H1 (cell line): ENCODE measurements around the gene HOMER2. TPM values are rescaled to one million over a fixed set of nuclear protein-coding genes. Genes with fewer than 3 reads are reported as not detected.

ENCODE experiments used
- CTCF ChIA-PET: fragments of 300-600 bp; sonication (Branson Sonifier 250); formaldehyde crosslinking; loops from one replicate; lab custom pipeline; 2021; ENCODE audit not compliant: partially characterized antibody; lab: Charles Lee
- POLR2A ChIA-PET: fragments of 300-600 bp; sonication (Branson Sonifier 250); formaldehyde crosslinking; loops from one replicate; lab custom pipeline; 2021; ENCODE audit warnings: inconsistent platforms; ENCODE audit not compliant: partially characterized antibody; lab: Charles Lee
- DNase-seq, 2 experiments: peaks; one replicate each; pipeline versions ENCODE4 v3.0.0 to v3.0.0-alpha.2; 2010 to 2022; ENCODE audit warnings: low spot score in 2 of 2, low read depth in 1 of 2, mixed read lengths in 1 of 2
- FAIRE-seq: peaks from 2 replicates; lab custom pipeline; 2011; peaks lifted over from hg19 to GRCh38; lab: Jason Lieb, UNC
- H2AFZ ChIP-seq: 2 replicates; pipeline ENCODE4 v1.8.1; 2012; ENCODE audit warnings: low read length, inconsistent platforms
- H2AK5ac ChIP-seq: 2 replicates; pipeline ENCODE4 v1.6.1; 2013; ENCODE audit warnings: low read depth, low read length
- H2BK120ac ChIP-seq: replicated peaks from 2 replicates; pipeline ENCODE3; 2013; ENCODE audit warnings: low read depth, low read length, inconsistent platforms
- H2BK12ac ChIP-seq: 2 replicates; pipeline ENCODE4 v1.6.1; 2013; ENCODE audit warnings: low read depth, low read length
- H2BK15ac ChIP-seq: 2 replicates; pipeline ENCODE4 v1.6.1; 2013; ENCODE audit warnings: low read length
- H2BK20ac ChIP-seq: 2 replicates; pipeline ENCODE4 v1.6.1; 2013; ENCODE audit warnings: low read length
- H2BK5ac ChIP-seq: 2 replicates; pipeline ENCODE4 v1.6.1; 2013; ENCODE audit warnings: low read depth, low read length
- H3K14ac ChIP-seq: 2 replicates; pipeline ENCODE4 v1.6.1; 2013; ENCODE audit warnings: inconsistent platforms; ENCODE audit not compliant: insufficient read length
- H3K18ac ChIP-seq: 2 replicates; pipeline ENCODE4 v1.6.1; 2013; ENCODE audit warnings: low read length; ENCODE audit errors: extremely low read depth
- H3K23ac ChIP-seq: 2 replicates; pipeline ENCODE4 v1.6.1; 2013; ENCODE audit warnings: inconsistent platforms; ENCODE audit not compliant: insufficient read length
- H3K23me2 ChIP-seq: 2 replicates; pipeline ENCODE4 v1.6.1; 2013; ENCODE audit warnings: low read depth, low read length
- H3K27ac ChIP-seq: 2 replicates; pipeline ENCODE4 v1.6.1; 2011; ENCODE audit warnings: low read depth, low read length, inconsistent platforms
- H3K27me3 ChIP-seq, 4 experiments: replicated peaks in 1 of 4; 1 replicate in 1 of 4; 2 replicates in 3 of 4; pipeline versions ENCODE4 v1.6.1 to v1.8.1; 2011 to 2013; ENCODE audit warnings: low read length in 3 of 4, mild to moderate bottlenecking in 3 of 4, inconsistent platforms in 2 of 4, mixed read lengths in 2 of 4, moderate library complexity in 1 of 4; ENCODE audit not compliant: control insufficient read depth in 3 of 4, insufficient read depth in 3 of 4; ENCODE audit errors: extremely low read depth in 1 of 4
- H3K36me3 ChIP-seq, 4 experiments: 2 replicates each; pipeline versions ENCODE4 v1.6.1 to v1.8.1; 2011 to 2013; ENCODE audit warnings: mild to moderate bottlenecking in 4 of 4, low read length in 3 of 4, moderate library complexity in 2 of 4, control low read depth in 1 of 4, inconsistent platforms in 1 of 4; ENCODE audit not compliant: insufficient read depth in 4 of 4, control insufficient read depth in 2 of 4
- H3K4ac ChIP-seq: replicated peaks from 2 replicates; pipeline ENCODE3; 2013; ENCODE audit warnings: low read length, low read depth, mixed read lengths, inconsistent platforms; ENCODE audit not compliant: insufficient read length
- H3K4me1 ChIP-seq, 4 experiments: replicated peaks in 1 of 4; 1 replicate in 1 of 4; 2 replicates in 3 of 4; pipeline versions ENCODE4 v1.6.1 to v1.8.1; 2011 to 2013; ENCODE audit warnings: low read length in 3 of 4, inconsistent platforms in 2 of 4, mixed read lengths in 1 of 4; ENCODE audit not compliant: insufficient read depth in 4 of 4, control insufficient read depth in 3 of 4
- H3K4me2 ChIP-seq, 2 experiments: 2 replicates each; pipeline versions ENCODE4 v1.6.1 to v1.8.1; 2011 to 2013; ENCODE audit warnings: low read depth in 2 of 2, low read length in 2 of 2, control low read depth in 1 of 2, inconsistent platforms in 1 of 2, mild to moderate bottlenecking in 1 of 2; ENCODE audit not compliant: insufficient read depth in 1 of 2
- H3K4me3 ChIP-seq, 4 experiments: fragments of 200-600, 300-600 bp in 1 of 4; sonication (generic), shearing (Covaris generic), sonication (Bioruptor Twin) in 1 of 4; 2 replicates each; pipeline versions ENCODE4 v1.5.1 to v1.8.1; 2011 to 2016; ENCODE audit warnings: low read length in 4 of 4, low read depth in 3 of 4, control low read depth in 2 of 4, inconsistent platforms in 2 of 4, mild to moderate bottlenecking in 2 of 4, mixed read lengths in 1 of 4, moderate library complexity in 1 of 4; ENCODE audit not compliant: insufficient read depth in 2 of 4; ENCODE audit errors: extremely low read depth in 1 of 4
- H3K56ac ChIP-seq: replicated peaks from 2 replicates; pipeline ENCODE3; 2013; ENCODE audit warnings: low read depth, mild to moderate bottlenecking, mixed read lengths, low read length, inconsistent platforms; ENCODE audit not compliant: insufficient read length
- H3K79me1 ChIP-seq: 2 replicates; pipeline ENCODE4 v1.6.1; 2013; ENCODE audit warnings: low read depth, low read length, control low read depth
- H3K79me2 ChIP-seq, 2 experiments: 2 replicates each; pipeline versions ENCODE4 v1.6.1 to v1.8.1; 2012 to 2013; ENCODE audit warnings: low read length in 2 of 2, mild to moderate bottlenecking in 2 of 2, inconsistent platforms in 1 of 2; ENCODE audit not compliant: insufficient read depth in 2 of 2, control insufficient read depth in 1 of 2
- H3K9ac ChIP-seq, 4 experiments: replicated peaks in 1 of 4; 1 replicate in 1 of 4; 2 replicates in 3 of 4; pipeline versions ENCODE4 v1.6.1 to v1.8.1; 2011 to 2013; ENCODE audit warnings: low read depth in 3 of 4, low read length in 3 of 4, control low read depth in 2 of 4, mild to moderate bottlenecking in 2 of 4, moderate library complexity in 2 of 4, inconsistent platforms in 1 of 4; ENCODE audit errors: extremely low read depth in 1 of 4
- H3K9me3 ChIP-seq, 2 experiments: 2 replicates each; pipeline versions ENCODE4 v1.6.1 to v1.8.1; 2012 to 2013; ENCODE audit warnings: mild to moderate bottlenecking in 2 of 2, moderate library complexity in 2 of 2, control low read depth in 1 of 2, inconsistent platforms in 1 of 2, low read depth in 1 of 2, low read length in 1 of 2, mixed read lengths in 1 of 2; ENCODE audit not compliant: insufficient read depth in 2 of 2
- H4K20me1 ChIP-seq, 2 experiments: replicated peaks in 1 of 2; 2 replicates each; pipeline versions ENCODE3 to v1.8.1; 2011 to 2013; ENCODE audit warnings: inconsistent platforms in 2 of 2, low read length in 2 of 2, mild to moderate bottlenecking in 1 of 2; ENCODE audit not compliant: insufficient read depth in 2 of 2, control insufficient read depth in 1 of 2
- H4K5ac ChIP-seq: 2 replicates; pipeline ENCODE4 v1.6.1; 2013; ENCODE audit warnings: low read length, low read depth, mixed read lengths, inconsistent platforms; ENCODE audit not compliant: insufficient read length
- H4K8ac ChIP-seq: 2 replicates; pipeline ENCODE4 v1.8.0; 2013; ENCODE audit warnings: mild to moderate bottlenecking, moderate library complexity, low read length, inconsistent platforms; ENCODE audit not compliant: insufficient read depth; ENCODE audit errors: extremely low read depth
- H4K91ac ChIP-seq: replicated peaks from 2 replicates; pipeline ENCODE3; 2013; ENCODE audit warnings: low read length, mixed read lengths, inconsistent platforms; ENCODE audit not compliant: insufficient read length
- CBX8 ChIP-seq: fragments of 300-800, 300-1000 bp; sonication (generic); IDR thresholded peaks from 2 replicates; pipeline ENCODE4 v1.7.1; 2016; ENCODE audit warnings: low read depth, low read length, borderline replicate concordance
- GTF2F1 ChIP-seq: IDR thresholded peaks from 2 replicates; pipeline ENCODE4 v1.6.1; 2012; ENCODE audit warnings: low read depth, low read length, improper control_type of control experiment, borderline replicate concordance
- NANOG ChIP-seq: IDR thresholded peaks from 2 replicates; pipeline ENCODE4 v1.6.1; 2011; ENCODE audit warnings: low read length, low read depth, mild to moderate bottlenecking, inconsistent platforms; ENCODE audit not compliant: insufficient read depth, poor library complexity, severe bottlenecking
- RAD21 ChIP-seq, 2 experiments: IDR thresholded peaks in 1 of 2; conservative IDR thresholded peaks in 1 of 2; 2 replicates each; pipeline ENCODE4 v1.6.1; 2011; ENCODE audit warnings: low read depth in 2 of 2, low read length in 2 of 2, improper control_type of control experiment in 1 of 2, inconsistent platforms in 1 of 2, mild to moderate bottlenecking in 1 of 2, moderate library complexity in 1 of 2
- SIN3A ChIP-seq, 2 experiments: IDR thresholded peaks in 1 of 2; conservative IDR thresholded peaks in 1 of 2; 2 replicates each; pipeline ENCODE4 v1.6.1; 2011 to 2012; ENCODE audit warnings: low read length in 2 of 2, improper control_type of control experiment in 1 of 2, low read depth in 1 of 2, mild to moderate bottlenecking in 1 of 2
- SP2 ChIP-seq: IDR thresholded peaks from 2 replicates; pipeline ENCODE4 v1.6.1; 2012; ENCODE audit warnings: mild to moderate bottlenecking, low read length, inconsistent platforms
- SP4 ChIP-seq: IDR thresholded peaks from 2 replicates; pipeline ENCODE4 v1.6.1; 2012; ENCODE audit warnings: low read length, inconsistent platforms
- TAF7 ChIP-seq: optimal IDR thresholded peaks from 2 replicates; pipeline ENCODE3; 2011; ENCODE audit warnings: low read depth, mild to moderate bottlenecking, inconsistent platforms, low read length, moderate library complexity, borderline replicate concordance
- YY1 ChIP-seq: IDR thresholded peaks from 2 replicates; pipeline ENCODE4 v1.6.1; 2011; ENCODE audit warnings: low read depth, mild to moderate bottlenecking, low read length
- ZNF274 ChIP-seq: IDR thresholded peaks from 2 replicates; pipeline ENCODE4 v1.7.0; 2012; ENCODE audit warnings: low read length, borderline replicate concordance; ENCODE audit errors: extremely low read depth
- WGBS, 2 experiments: shearing (Covaris generic) in 1 of 2; methylation state at CpG; one replicate each; pipeline versions ENCODE4 v1.1.6 to v1.1.7; 2013 to 2015; ENCODE audit warnings: low lambda C conversion rate in 2 of 2, mixed read lengths in 2 of 2, inconsistent platforms in 1 of 2, low coverage in 1 of 2, missing lambda C conversion rate in 1 of 2; ENCODE audit not compliant: insufficient replicate concordance in 2 of 2, insufficient coverage in 1 of 2, insufficient read length in 1 of 2; ENCODE audit errors: extremely low coverage in 1 of 2, missing lambda C conversion rate in 1 of 2; 5-methylcytosine and 5-hydroxymethylcytosine counted together
- polyA plus RNA-seq, 7 experiments: library from polyadenylated mRNA; depleted of rRNA in 3 of 7; stranded (reverse) in 5 of 7; unstranded in 2 of 7; fragments of >200 nt in 5 of 7; fragments of 200-250 nt in 2 of 7; gene quantifications; 1 replicate in 5 of 7; 2 replicates in 1 of 7; 4 replicates in 1 of 7; pipeline versions ENCODE4 v1.2.1 to v1.2.3, GENCODE V29; 2011 to 2013; ENCODE audit warnings: missing spikeins in 2 of 7, mixed read lengths in 2 of 7
- total RNA-seq: library from RNA; stranded (reverse); fragmentation: NEBNext Ultra II Directional; extraction: Animal tissue kit (Norgen Biotek cat#: 25700); gene quantifications from 2 replicates; pipeline ENCODE4 v1.2.1, GENCODE V29; 2021
- TF ChIP-seq, protein P1 (sequence below): IDR thresholded peaks from 2 replicates; pipeline ENCODE4 v1.6.1; 2012; ENCODE audit warnings: inconsistent platforms

HOMER2 gene
- total and polyA plus RNA-seq, 2 of the 8 experiments (the other 6 are each of a cell fraction or from before 2014, with no cell fraction given): 12.5 to 27.6 TPM

DNA sequence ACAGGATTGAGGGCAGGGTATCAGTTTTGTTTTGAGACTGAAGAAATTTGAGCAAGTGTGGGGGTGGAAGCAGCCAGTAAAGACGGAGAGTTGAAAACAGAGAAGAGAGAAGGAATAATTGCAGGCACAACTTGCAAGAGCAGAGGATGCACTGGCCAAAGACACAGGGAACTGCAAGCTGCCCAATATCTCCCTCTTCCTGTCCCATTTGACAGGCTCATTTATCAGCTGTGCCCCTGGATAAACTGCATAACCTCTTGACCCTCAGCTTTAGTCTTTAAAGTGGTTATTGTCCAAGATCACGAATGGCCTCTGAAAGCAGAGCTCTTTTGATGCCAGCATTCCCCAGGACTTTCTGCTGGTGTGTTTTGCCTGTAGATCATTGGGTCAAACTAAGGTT lies 28.5 kb upstream of the HOMER2 start:
- Histone ChIP-seq H3K9ac (no peak overlapping the region), H2AFZ (no peak overlapping the region), H3K79me1 (no peaks in the 10 kb centered on the region), H3K4me1 (peaks cover 0 to 3% (median 3%) of the 10 kb centered on the region in 4 experiments; a peak in 2 of 7 replicates), H3K4me3 (no peak overlapping the region), H2BK5ac (no peak overlapping the region), H3K36me3 (no peaks in the 10 kb centered on the region), H3K9me3 (no peaks in the 10 kb centered on the region), H2AK5ac (no peak overlapping the region), H3K27ac (no peak overlapping the region), H4K20me1 (no peaks in the 10 kb centered on the region), H3K4me2 (no peak overlapping the region), H3K23ac (no peak overlapping the region), H2BK20ac (no peak overlapping the region), H2BK15ac (no peak overlapping the region), H3K4ac (no peak overlapping the region), H4K5ac (no peak overlapping the region), H3K27me3 (peaks cover 0 to 6% (median 5%) of the 10 kb centered on the region in 4 experiments; a peak in 6 of 7 replicates), H4K91ac (no peak overlapping the region), H2BK12ac (no peak overlapping the region), H4K8ac (no peak overlapping the region), H2BK120ac (no peak overlapping the region), H3K79me2 (no peaks in the 10 kb centered on the region), H3K14ac (no peak overlapping the region), H3K23me2 (peaks cover 7% of the 10 kb centered on the region; the same call in 1 of the 2 replicates), H3K18ac (no peak overlapping the region), H3K56ac (no peak overlapping the region)
- FAIRE-seq (no peak), DNase-seq (no peak)
- ChIA-PET POLR2A (no interaction called here), CTCF (no interaction called here)
- TF ChIP-seq NANOG (no peak), SP4 (no peak), GTF2F1 (no peak), CBX8 (no peak), SP2 (no peak), YY1 (no peak), SIN3A (conservative IDR thresholded peaks at IDR 0.05 in 1 of 2, IDR thresholded peaks at IDR 0.05 in 1 of 2; ENCODE audit: low read depth in 1 of 2, low read length in 2 of 2) (no peak), RAD21 (IDR thresholded peaks at IDR 0.05 in 1 of 2, conservative IDR thresholded peaks at IDR 0.05 in 1 of 2; ENCODE audit: low read depth in 2 of 2, low read length in 2 of 2) (no peak), TAF7 (no peak), ZNF274 (no peak)
- TF ChIP-seq, protein P1, sequence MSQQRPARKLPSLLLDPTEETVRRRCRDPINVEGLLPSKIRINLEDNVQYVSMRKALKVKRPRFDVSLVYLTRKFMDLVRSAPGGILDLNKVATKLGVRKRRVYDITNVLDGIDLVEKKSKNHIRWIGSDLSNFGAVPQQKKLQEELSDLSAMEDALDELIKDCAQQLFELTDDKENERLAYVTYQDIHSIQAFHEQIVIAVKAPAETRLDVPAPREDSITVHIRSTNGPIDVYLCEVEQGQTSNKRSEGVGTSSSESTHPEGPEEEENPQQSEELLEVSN: no peak
- 87% methylated on average over 2 of the region's 2 CpGs; no CpG with 5 or more reads in 1 of the 2 experiments for WGBS, 2 experiments
